Right ventricle myocardium superior (tissue), 1 donor: Measurements from ENCODE around the gene MRGPRX3. TPM values are rescaled to one million over a fixed set of nuclear protein-coding genes. Genes with fewer than 3 reads are reported as not detected.
A peak's percentile ranks its signal among the peaks of the same experiment; 100 is the strongest.
"Not testable (repeated sequence)": the region's sequence is repeated elsewhere in the genome, so short reads cannot be mapped to it uniquely, and the experiment has no call there.

ENCODE experiments used
- ATAC-seq: fragments of 200-7000 bp; cut with Tn5 transposase; one replicate; pipeline ENCODE4 v1.9.1; 2020; ENCODE audit warnings: mild to moderate bottlenecking; ENCODE audit not compliant: poor library complexity
- DNase-seq: peaks from one replicate; pipeline ENCODE4 v3.0.0-alpha.2; 2020
- intact Hi-C: fragments of 100-400 bp; cut with DNase I; formaldehyde crosslinking; loops from one replicate; pipeline ENCODE4 v1.11.2; 2022
- long read RNA-seq: library from polyadenylated mRNA; unstranded; transcript quantifications from one replicate; pipeline ENCODE4 v2.0.0, GENCODE V29; 2021
- total RNA-seq: library from RNA; stranded (reverse); fragmentation: NEBNext Ultra II Directional; extraction: Animal tissue kit (Norgen Biotek cat#: 25700); gene quantifications from one replicate; pipeline ENCODE4 v1.2.1, GENCODE V29; 2021
- donor health status: DM: no; HTN: yes; CAD: no; lungs with severe emphysema.

Gene MRGPRX3
- not detected for total RNA-seq
- long read RNA-seq = 0 reads

DNA sequence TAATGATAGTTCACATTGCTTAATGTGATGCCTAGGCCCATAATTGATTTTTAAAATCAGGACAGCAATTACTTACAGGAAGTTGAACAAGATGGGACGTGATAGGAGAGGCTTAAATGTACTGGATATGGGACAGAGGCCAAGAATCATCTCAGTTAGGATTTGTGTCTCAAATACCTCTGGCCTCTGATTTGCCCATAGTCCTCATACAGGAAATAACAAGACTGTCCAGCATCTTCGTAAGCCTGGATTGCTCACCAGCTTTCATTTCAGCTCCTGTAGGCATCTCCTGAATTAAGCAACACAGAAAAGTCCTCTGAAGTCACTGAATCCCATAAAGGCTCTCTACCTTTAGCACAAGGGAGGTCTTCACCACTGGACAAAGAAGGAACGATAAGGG, at the start of gene MRGPRX3:
TSS of gene MRGPRX3 (plus strand) at position 231 of the 400 bp plus-strand sequence. CDS start 4,632 bp downstream, outside the sequence.
- intact Hi-C loops = no loop called here
- ATAC-seq = no peak
- no peak for DNase-seq

DNA sequence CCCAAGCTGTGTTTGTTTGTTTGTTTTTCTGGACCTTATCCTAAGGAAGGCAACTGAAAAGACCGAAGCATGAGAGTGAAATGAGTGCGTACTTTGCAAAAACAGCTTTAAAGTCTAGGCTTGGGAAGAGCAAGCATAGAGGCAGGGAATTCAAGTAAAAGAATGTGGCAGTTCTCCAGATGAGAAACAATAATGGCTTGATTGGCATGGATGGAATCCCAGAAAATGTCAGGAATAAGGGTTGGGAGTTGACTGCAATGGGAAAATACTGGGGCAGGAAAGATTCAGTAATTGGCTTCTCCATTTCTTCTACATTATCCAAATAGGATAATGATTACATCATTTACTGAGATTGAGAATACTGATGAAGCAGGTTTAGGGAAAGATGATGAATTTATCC, 44.0 kb upstream of the MRGPRX3 start:
- ATAC-seq = no peak
- intact Hi-C loops = no loop called here
- DNase-seq = no peak

DNA sequence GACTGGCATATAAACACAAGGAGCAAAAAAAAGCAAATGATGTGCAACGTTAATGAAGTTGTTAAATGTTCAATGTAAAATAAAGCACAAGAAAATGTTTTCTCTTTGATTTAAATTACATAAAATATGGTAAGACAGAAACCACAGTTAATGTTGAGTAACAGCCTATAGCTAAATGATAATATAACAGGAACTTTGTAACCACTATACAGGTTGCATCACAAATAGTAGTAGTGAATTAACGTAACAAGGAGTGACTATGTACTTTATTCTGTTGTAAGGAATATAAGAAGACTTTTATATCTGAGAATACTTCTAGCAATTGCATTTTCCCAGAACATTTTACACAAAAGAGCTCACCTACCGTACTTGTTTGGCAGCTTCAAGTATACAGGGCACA, 43.4 kb upstream of the MRGPRX3 start:
- DNase-seq = no peak
- intact Hi-C loops = no loop called here
- no peak for ATAC-seq

DNA sequence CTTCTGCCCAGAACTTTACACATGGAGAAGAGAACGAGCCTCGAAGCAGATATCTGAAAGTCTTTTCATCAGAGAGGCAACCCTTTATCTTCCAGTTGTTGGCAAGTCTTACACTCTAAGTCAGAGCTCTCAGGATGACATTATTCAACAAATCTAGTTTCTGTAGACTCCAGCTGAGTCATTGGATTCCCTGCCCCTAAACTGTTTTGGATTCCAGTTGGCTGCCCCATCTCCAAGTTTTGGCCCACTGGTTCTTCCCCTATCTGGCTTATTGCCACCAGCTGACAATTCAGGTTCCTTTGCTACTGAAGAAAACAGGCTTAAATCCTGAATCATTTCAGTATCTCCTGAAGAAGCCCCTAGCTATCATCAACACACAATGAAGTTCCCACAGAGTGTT, 40.6 kb upstream of the MRGPRX3 start:
- no peak for DNase-seq
- ATAC-seq = no peak
- intact Hi-C loops = no loop called here

DNA sequence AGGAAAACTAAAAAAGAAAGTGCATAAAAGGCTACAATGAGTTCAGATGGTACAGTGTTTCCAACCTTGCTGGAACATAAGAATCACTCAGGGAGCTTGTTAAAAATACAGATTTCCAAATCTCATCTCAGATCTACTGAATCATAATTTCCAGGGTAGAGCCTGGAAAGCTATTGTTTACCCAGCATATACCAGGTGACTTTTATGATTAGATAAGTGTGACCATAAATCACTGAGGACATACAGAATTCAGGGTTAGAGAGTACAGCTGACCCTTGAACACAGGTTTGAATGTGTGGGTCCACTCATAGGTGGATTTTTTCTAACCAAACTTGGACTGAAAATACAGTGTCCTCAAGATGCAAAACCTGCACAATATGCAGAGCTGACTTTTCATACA, 38.4 kb upstream of the MRGPRX3 start:
- intact Hi-C loops = no loop called here
- DNase-seq = no peak
- ATAC-seq = no peak

DNA sequence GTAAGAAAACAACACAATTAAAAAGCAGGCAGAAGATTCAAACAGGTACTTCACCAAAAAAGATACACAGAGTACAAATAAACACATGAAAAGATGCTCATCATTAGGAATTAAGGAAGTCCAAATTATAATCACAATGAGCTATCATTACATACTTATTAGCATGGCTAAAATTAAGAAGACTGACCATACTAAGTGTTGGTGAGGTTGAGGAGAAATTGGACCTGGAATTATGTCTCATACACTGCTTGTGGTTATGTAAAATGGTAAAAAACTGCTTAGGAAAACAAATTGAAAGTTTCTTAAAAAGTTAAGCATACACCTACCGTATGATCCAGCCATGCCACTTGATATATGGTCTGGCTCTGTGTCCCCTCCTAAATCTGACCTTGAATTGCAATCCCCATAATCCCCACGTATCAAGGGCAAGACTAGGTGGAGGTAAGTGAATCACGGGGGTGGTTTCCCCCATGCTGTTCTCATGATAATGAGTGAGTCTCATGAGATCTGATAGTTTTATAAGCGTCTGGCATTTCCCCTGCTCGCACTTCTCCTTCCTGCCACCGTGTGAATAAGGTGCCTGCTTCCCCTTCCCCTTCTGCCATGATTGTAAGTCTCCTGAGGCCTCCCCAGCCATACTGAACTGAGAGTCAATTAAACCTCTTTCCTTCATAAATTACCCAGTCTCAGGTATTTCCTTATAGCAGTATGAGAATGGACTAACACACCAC, 31.3 kb upstream of the MRGPRX3 start:
- ATAC-seq (no peak), DNase-seq (no peak)
- intact Hi-C loops = loop anchor here (10.0 kb wide), 1 partner anchor 86 kb away; the partner anchor contains the start of gene SERGEF

DNA sequence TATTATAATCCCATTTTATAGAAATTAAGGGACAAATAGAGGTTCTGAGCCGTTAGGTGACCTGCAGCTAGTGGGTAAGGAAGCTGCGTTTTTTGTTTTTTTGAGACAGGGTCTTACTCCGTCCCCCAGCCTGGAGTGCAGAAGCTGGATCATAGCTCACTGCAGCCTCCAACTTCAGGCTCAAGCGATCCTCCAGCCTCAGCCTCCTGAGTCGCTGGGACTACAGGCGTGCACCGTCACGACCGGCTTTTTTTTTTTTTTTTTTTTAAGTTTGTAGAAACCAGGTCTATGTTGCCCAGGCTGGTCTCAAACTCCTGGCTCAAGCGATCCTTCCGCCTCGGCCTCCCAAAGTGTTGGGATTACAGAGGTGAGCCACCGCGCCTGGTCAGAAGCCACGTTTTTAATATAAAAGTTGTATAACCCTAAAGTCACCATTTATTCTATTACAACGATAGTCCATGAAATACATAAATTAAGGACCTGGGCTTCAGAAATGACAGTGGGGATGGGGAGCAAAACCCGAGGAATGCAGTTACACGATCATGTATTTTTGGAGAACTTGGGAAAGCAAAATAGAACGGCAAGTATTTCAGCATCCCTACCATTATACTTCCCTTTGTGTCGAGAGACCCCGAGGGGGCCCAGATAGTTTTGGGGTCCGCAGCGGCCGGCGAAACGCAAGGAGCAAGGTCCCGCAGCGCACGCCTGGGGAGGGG, 27.1 kb upstream of the MRGPRX3 start:
- ATAC-seq (no peak), DNase-seq (no peak)
- intact Hi-C loops = loop anchor here (10.0 kb wide), 1 partner anchor 90 kb away; the partner anchor contains the start of gene SERGEF

DNA sequence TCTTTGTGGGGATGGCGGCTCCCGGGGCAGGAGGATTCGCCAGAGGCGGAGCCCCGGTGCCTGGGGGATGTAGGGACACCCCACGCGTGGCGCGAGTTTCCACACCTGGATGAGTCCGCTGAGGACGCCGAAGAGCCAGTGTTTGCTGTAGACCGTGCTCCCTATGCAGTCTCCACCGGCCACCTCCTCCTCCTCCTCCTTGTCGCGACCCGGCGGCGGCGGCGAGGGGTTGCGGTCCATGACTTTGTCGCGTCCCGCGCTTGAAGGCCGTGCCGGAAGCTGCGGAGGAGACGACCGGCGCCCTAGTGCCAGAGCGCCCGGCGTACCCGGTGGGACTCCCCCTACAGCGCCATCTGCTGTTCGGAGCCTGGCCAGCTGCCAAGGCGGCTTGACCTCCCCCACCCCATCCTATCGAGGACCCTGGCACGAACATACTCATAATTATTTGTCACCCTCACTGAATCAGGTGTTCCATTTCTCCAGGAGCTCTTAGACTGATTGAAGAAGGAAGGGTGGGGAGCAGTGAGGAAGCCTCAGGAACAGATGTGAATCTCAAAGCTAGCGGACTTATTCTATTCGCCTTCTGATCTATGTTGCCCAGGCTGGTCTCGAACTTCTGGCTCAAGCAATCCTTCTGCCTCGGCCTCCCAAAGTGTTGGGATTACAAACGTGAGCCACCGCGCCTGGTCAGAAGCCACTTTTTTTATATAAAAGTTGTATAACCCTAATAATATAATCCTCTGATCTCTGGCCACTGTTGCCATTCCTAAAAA, 26.4 kb upstream of the MRGPRX3 start, which contains the start of gene SAAL1:
TSS of gene SAAL1 (minus strand) at position 281 of the 773 bp plus-strand sequence. CDS start at position 240, 41 bp downstream.
- peak; percentile 92 for DNase-seq
- intact Hi-C loops = loop anchor here (10.0 kb wide), 1 partner anchor 91 kb away; the partner anchor contains the start of gene SERGEF
- ATAC-seq = peak; percentile 100

DNA sequence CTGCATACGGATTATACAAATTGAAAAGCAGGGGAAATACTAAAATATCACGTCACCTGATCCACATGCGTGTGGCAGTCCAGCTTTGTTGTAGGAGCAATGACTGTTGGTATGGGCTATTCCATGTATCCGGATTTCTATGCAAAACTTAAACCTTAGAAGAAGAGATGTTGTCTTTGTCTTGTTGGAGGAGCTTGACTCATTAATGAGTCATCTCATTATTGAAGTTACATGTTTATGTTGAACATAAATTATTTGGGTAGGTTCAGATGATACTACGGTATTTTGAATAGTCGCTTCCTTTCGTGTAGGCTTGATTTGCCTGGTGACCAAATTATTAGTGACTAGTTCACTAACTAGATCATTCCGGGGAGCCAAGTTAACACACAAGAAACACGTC, 25.7 kb upstream of the MRGPRX3 start:
- intact Hi-C loops = loop anchor here (10.0 kb wide), 1 partner anchor 92 kb away; the partner anchor contains the start of gene SERGEF
- no peak for ATAC-seq

DNA sequence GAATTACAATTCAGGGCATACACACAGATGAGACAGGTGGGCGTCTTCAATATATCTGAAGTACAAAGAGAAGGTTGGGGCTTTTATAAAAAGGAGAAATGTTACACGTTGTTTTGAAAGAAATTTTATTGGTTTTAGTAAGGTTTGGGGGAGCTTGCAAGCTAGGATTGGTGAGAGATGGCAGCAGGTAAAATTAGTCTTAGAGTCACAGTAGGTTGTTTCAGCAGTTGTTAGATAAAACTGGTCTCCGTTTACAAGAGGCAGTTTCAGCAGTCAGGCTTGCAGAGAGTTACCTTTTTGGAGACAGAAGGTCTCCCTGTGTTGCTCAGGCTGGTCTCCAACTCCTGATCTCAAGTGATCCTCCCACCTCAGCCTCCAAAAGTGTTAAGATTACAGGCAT, 24.1 kb upstream of the MRGPRX3 start:
- DNase-seq = no peak
- intact Hi-C loops = loop anchor here (10.0 kb wide), 1 partner anchor 93 kb away; the partner anchor contains the start of gene SERGEF
- ATAC-seq = no peak

More for the DNA sequence above, 25.7 kb upstream of the MRGPRX3 start:
- DNase-seq = no peak

DNA sequence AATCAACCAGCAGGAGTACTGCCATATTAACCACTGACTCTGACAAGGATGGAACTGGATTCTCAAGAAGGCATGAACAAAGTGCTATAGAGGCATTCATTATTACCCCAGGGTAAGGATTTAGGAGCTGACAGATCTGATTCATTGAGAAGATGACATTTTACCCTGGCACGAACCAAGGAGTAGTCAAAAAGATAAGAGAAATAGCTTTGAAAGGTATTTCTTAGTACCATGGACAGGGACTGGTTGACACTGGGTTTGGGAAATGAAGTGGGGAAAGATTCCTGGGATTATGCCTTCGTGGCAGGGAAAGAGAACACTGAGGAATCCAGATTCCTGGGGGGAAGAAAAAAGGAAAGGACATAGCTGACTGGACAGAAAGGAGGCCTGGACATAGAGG, 21.4 kb upstream of the MRGPRX3 start:
- intact Hi-C loops = loop anchor here (10.0 kb wide), 2 partner anchors 624 to 694 kb away; no protein-coding TSS in a partner anchor
- no peak for ATAC-seq
- no peak for DNase-seq

DNA sequence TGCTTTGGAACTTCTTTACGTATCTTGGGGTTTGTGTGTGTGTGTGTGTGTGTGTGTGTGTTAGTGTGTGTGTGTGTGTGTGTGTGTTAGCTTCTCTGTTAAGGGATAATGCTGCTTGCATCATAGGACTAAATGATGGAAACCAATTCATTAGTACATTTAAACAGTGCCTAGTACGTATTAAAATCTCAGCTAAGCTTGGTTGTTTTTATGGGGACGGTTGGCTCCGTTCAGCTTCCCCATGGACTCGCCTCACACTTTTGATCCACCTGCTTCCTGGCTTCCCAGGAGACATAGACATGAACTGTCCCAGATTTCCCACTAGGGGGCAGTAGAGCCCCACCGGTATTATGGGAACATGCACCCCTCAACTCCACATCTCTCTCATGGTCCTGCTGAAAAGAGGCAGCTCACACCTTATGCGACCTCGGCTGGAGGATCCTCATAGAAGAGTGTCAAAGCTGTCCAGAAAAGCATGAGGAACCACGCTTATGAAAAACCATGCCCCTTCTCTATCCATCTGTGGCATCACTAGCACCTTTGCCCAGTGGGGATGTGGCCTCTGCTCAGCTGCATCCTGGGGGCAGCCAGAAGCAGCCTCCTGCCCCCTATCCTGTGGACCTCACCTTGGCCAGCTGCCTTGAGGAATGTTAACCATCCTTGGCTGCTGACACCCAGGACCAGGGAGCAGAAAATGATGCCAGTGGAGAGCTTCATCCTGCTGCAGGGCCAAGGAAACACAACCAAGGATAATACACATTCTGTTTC, 16.8 kb upstream of the MRGPRX3 start:
- DNase-seq (no peak), ATAC-seq (peak; percentile 87)
- intact Hi-C loops = loop anchor here (10.0 kb wide), 2 partner anchors 619 to 689 kb away; no protein-coding TSS in a partner anchor

DNA sequence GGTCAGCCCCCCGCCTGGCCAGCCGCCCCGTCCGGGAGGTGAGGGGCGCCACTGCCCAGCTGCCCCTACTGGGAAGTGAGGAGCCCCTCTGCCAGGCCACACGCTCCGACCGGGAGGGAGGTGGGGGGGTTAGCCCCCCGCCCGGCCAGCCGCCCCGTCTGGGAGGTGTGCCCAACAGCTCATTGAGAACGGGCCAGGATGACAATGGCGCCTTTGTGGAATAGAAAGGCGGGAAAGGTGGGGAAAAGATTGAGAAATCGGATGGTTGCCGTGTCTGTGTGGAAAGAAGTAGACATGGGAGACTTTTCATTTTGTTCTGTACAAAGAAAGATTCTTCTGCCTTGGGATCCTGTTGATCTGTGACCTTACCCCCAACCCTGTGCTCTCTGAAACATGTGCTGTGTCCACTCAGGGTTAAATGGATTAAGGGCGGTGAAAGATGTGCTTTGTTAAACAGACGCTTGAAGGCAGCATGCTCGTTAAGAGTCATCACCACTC, 11.0 kb upstream of the MRGPRX3 start:
- DNase-seq, intact Hi-C loops, ATAC-seq: not testable (repeated sequence)

DNA sequence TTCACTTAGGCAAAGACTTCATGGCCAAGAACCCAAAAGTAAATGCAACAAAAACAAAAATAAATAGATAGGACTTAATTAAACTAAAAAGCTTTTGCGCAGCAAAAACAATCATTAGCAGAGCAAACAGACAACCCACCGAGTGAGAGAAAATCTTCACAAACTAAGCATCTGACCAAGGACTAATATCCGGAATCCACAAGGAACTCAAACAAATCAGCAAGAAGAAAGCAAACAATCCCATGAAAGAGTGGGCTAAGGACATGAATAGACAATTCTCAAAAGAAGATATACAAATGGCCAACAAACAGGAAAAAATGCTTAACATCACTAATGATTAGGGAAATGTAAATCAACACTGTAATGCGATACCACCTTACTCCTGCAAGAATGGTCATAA, 1.3 kb upstream of the MRGPRX3 start:
- DNase-seq, intact Hi-C loops, ATAC-seq: not testable (repeated sequence)

DNA sequence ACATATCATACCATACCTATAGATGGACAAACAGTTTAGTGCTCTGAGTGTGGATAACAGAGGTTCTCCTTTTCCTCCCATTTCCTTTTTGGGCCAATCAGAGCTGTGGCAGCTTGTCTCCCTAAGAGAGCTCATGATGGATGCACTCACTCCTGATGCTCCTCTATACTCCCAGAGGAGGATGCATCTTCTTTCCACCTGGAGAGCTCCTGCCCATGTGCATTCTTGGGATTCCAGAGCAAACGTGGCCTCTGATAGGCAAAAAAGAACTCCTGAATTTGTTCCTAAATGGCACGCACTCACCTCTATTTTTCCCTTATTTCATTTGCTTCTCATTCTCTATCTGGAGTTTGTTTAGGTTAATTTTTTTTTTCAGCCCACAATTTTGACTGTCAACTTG, 2.9 kb downstream of the MRGPRX3 start:
- intact Hi-C loops = no loop called here
- ATAC-seq = no peak
- no peak for DNase-seq

DNA sequence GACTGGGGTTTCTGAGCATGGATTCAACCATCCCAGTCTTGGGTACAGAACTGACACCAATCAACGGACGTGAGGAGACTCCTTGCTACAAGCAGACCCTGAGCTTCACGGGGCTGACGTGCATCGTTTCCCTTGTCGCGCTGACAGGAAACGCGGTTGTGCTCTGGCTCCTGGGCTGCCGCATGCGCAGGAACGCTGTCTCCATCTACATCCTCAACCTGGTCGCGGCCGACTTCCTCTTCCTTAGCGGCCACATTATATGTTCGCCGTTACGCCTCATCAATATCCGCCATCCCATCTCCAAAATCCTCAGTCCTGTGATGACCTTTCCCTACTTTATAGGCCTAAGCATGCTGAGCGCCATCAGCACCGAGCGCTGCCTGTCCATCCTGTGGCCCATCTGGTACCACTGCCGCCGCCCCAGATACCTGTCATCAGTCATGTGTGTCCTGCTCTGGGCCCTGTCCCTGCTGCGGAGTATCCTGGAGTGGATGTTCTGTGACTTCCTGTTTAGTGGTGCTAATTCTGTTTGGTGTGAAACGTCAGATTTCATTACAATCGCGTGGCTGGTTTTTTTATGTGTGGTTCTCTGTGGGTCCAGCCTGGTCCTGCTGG, 4.9 kb downstream of the MRGPRX3 start:
- intact Hi-C loops = no loop called here
- ATAC-seq (no peak), DNase-seq (no peak)

DNA sequence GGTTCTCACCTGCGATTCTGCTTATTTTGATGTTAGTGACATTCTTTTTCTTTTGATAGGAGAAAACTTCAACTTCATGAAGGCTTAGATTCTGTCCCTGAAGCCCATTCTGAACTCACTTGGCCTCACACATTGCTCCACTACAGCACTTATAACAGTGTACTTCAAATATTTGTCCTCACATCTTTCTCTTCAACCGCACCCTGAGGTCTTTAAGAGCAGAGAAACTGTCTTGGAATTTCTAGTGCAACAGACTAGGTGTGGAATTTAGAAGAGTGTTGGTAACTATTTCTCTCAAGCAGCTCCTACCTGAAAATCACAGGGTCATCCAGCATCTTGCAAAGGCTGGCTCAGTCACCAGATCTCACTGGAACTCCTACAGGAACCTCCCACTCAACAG, 7.8 kb downstream of the MRGPRX3 start:
- intact Hi-C loops = no loop called here
- ATAC-seq (no peak), DNase-seq (no peak)
